ENCODE data around the gene SNIP1.
"Not testable (repeated sequence)": the region's sequence is repeated elsewhere in the genome, so short reads cannot be mapped to it uniquely, and the experiment has no call there.

The SNIP1 gene

DNA sequence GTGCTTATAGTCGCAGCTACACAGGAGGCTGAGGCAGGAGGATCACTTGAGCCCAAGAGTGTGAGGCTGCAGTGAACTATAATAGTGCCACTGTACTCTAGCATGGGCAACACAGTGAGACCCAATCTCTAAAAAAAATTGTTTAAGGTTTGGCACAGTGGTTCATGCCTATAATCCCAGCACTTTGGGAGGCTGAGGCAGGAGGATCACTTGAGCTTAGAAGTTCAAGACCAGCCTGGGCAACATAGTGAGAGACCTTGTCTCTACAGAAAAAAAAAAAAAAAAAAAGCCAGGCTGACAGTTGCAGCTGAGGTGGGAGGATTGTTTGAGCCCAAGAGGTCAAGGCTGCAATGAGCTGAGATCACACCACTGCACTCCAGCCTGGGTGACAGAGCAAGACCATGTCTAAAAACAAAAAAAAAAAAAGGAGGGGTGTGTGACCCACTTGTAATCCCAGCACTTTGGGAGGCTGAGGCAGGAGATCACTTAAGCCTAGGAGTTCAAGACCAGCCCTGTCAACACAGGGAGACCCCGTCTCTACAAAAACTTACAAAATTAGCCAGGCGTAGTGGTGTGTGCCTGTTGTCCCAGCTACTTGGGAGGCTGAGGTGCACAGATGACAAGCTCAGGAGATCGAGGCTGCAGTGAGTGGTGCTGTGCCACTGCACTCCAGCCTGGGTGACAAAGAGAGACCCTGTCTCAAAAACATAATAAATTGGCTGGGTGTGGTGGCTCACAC lies 21.5 kb downstream of the SNIP1 start:
- H3K4me1 ChIP-seq (ENCODE audit: control insufficient read depth, insufficient read depth, low read length, unreplicated experiment) = peaks cover 35% of the 10 kb centered on the region
- not testable (repeated sequence) for H3K79me2 ChIP-seq (ENCODE audit: control insufficient read depth, insufficient read depth, low read length, unreplicated experiment); H3K4me3 ChIP-seq (ENCODE audit: low read depth, low read length); H2AFZ ChIP-seq (ENCODE audit: low read length, unreplicated experiment); H3K27me3 ChIP-seq (ENCODE audit: insufficient read depth, low read length); H3K27ac ChIP-seq (ENCODE audit: low read depth, low read length); H3K36me3 ChIP-seq (ENCODE audit: insufficient read depth, low read length)

DNA sequence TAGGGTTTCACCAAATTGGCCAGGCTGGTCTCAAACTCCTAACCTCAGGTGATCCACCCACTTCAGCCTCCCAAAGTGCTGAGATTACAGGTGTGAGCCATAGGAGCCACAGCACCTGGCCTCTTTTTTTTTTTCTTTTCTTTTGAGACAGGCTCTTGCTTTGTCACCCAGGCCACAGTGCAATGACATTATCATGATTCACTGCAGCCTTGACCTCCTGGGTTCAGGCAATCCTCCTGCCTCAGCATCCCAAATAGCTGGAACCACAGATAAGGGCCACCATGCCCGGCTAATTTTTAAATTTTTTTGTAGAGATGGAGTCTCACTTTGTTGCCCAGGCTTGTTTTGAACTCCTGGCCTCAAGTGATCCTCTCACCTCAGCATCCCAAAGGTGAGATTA lies 24.2 kb downstream of the SNIP1 start:
- H3K27ac ChIP-seq (ENCODE audit: low read depth, low read length); H2AFZ ChIP-seq (ENCODE audit: low read length, unreplicated experiment); H3K4me3 ChIP-seq (ENCODE audit: low read depth, low read length); H3K36me3 ChIP-seq (ENCODE audit: insufficient read depth, low read length); H3K27me3 ChIP-seq (ENCODE audit: insufficient read depth, low read length); H3K79me2 ChIP-seq (ENCODE audit: control insufficient read depth, insufficient read depth, low read length, unreplicated experiment): not testable (repeated sequence)
- H3K4me1 ChIP-seq (ENCODE audit: control insufficient read depth, insufficient read depth, low read length, unreplicated experiment) = peaks cover 13% of the 10 kb centered on the region

- H3K36me3 ChIP-seq (ENCODE audit: insufficient read depth, low read length) = no peaks in the 10 kb centered on the region
- no peak overlapping the region for H3K27ac ChIP-seq (ENCODE audit: low read depth, low read length)
- no peak overlapping the region for H3K4me3 ChIP-seq (ENCODE audit: low read depth, low read length)
- H3K27me3 ChIP-seq (ENCODE audit: insufficient read depth, low read length) = no peaks in the 10 kb centered on the region
- H2AFZ ChIP-seq (ENCODE audit: low read length, unreplicated experiment) = no peak overlapping the region
- H3K4me1 ChIP-seq (ENCODE audit: control insufficient read depth, insufficient read depth, low read length, unreplicated experiment) = peaks cover 5% of the 10 kb centered on the region
- no peaks in the 10 kb centered on the region for H3K79me2 ChIP-seq (ENCODE audit: control insufficient read depth, insufficient read depth, low read length, unreplicated experiment)
Measured at GRCh38 chr1:37519613-37520012, 34.5 kb downstream of the SNIP1 start.

DNA sequence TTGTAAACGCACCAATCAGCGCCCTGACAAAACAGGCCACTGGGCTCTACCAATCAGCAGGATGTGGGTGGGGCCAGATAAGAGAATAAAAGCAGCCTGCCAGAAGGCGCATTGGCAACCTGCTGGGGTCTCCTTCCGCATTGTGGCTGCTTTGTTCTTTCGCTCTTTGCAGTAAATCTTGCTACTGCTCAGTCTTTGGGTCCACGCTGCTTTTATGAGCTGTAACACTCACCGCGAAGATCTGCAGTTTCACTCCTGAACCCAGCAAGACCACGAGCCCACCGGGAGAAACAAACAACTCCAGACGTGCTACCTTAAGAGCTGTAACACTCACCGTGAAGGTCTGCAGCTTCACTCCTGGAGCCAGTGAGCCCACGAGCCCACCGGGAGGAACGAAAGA lies 35.2 kb downstream of the SNIP1 start:
- not testable (repeated sequence) for H3K27me3 ChIP-seq (ENCODE audit: insufficient read depth, low read length); H3K4me1 ChIP-seq (ENCODE audit: control insufficient read depth, insufficient read depth, low read length, unreplicated experiment); H3K4me3 ChIP-seq (ENCODE audit: low read depth, low read length); H3K36me3 ChIP-seq (ENCODE audit: insufficient read depth, low read length); H2AFZ ChIP-seq (ENCODE audit: low read length, unreplicated experiment); H3K79me2 ChIP-seq (ENCODE audit: control insufficient read depth, insufficient read depth, low read length, unreplicated experiment); H3K27ac ChIP-seq (ENCODE audit: low read depth, low read length)

- H3K79me2 ChIP-seq (ENCODE audit: control insufficient read depth, insufficient read depth, low read length, unreplicated experiment) = peaks cover 13% of the 10 kb centered on the region
- H3K4me1 ChIP-seq (ENCODE audit: control insufficient read depth, insufficient read depth, low read length, unreplicated experiment); H2AFZ ChIP-seq (ENCODE audit: low read length, unreplicated experiment); H3K36me3 ChIP-seq (ENCODE audit: insufficient read depth, low read length); H3K4me3 ChIP-seq (ENCODE audit: low read depth, low read length); H3K27ac ChIP-seq (ENCODE audit: low read depth, low read length); H3K27me3 ChIP-seq (ENCODE audit: insufficient read depth, low read length): not testable (repeated sequence)
Measured at GRCh38 chr1:37518241-37518640, 35.9 kb downstream of the SNIP1 start.

- no peaks in the 10 kb centered on the region for H3K36me3 ChIP-seq (ENCODE audit: insufficient read depth, low read length)
Measured at GRCh38 chr1:37517569-37517968, 36.5 kb downstream of the SNIP1 start.

GRCh38 chr1:37515185-37516034 lies 38.7 kb downstream of the SNIP1 start:
- H3K79me2 ChIP-seq (ENCODE audit: control insufficient read depth, insufficient read depth, low read length, unreplicated experiment) = peaks cover 31% of the 10 kb centered on the region
- peaks cover 8% of the 10 kb centered on the region; the same call in 1 of the 2 replicates for H3K36me3 ChIP-seq (ENCODE audit: insufficient read depth, low read length)
- H2AFZ ChIP-seq (ENCODE audit: low read length, unreplicated experiment) = peak overlapping the region; percentile 82
- peak overlapping the region; percentile 79 for H3K27ac ChIP-seq (ENCODE audit: low read depth, low read length)
- no peaks in the 10 kb centered on the region for H3K27me3 ChIP-seq (ENCODE audit: insufficient read depth, low read length)
- H3K4me3 ChIP-seq (ENCODE audit: low read depth, low read length) = peak overlapping the region; percentile 95
- peaks cover 12% of the 10 kb centered on the region for H3K4me1 ChIP-seq (ENCODE audit: control insufficient read depth, insufficient read depth, low read length, unreplicated experiment)

More at GRCh38 chr1:37517569-37517968, 36.5 kb downstream of the SNIP1 start:
- Histone ChIP-seq H3K27ac (ENCODE audit: low read depth, low read length) (no peak overlapping the region), H3K4me3 (ENCODE audit: low read depth, low read length) (no peak overlapping the region), H3K79me2 (ENCODE audit: control insufficient read depth, insufficient read depth, low read length, unreplicated experiment) (peaks cover 20% of the 10 kb centered on the region), H2AFZ (ENCODE audit: low read length, unreplicated experiment) (no peak overlapping the region), H3K4me1 (ENCODE audit: control insufficient read depth, insufficient read depth, low read length, unreplicated experiment) (peaks cover 12% of the 10 kb centered on the region), H3K27me3 (ENCODE audit: insufficient read depth, low read length) (no peaks in the 10 kb centered on the region)

DNA sequence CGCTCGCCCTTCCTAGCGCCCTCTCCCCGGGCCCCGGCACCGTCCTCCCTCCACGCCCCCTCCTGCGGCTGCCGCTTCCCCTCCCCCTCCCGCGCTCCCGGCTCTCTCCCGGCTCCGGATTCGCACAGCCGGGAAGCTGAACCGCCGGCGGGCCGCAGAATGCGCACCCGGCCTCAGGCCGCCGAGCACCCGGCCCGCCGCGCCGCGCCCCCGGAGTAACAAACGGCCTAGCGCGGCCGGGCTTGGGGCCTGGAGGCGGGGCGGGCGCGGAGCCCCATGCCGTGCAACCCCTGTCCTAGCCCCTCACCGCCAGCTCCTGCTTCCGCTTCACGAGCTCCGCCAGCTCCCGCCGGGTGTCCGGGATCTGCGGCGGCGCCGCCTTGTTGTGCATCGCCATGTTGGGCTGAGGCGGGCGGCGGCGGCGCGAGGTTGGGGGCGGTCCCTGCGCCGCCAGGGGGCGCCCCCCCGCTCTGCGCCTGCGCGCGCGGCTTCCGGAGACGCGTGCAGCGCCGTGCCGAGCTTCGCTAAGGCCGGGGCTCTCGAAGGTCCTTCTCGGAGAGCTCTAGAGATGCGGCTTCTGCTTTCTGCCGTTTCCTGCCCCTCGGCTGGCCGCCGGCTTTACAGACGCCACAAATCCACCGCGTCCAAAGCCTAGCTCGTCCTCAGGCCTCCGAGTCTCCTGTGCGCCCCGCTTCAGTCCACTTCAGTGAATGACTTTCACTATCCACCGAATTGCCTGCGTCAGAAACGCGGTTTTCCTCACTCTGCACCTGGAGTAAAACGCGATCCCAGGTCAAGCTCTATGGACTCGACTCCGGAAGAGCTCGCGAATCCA lies 39.5 kb downstream of the SNIP1 start, which contains the start of gene MEAF6:
Gene MEAF6 (minus strand): TSS at position 417 of the 835 bp plus-strand sequence. CDS start 20 bp downstream, at position 397.
- H3K27ac ChIP-seq (ENCODE audit: low read depth, low read length) = peak within 1 kb of the TSS; percentile 79
- H3K27me3 ChIP-seq (ENCODE audit: insufficient read depth, low read length) = no peaks in the 10 kb centered on the region
- H3K79me2 ChIP-seq (ENCODE audit: control insufficient read depth, insufficient read depth, low read length, unreplicated experiment) = peaks cover 31% of the 10 kb centered on the region
- H3K4me1 ChIP-seq (ENCODE audit: control insufficient read depth, insufficient read depth, low read length, unreplicated experiment) = peaks cover 12% of the 10 kb centered on the region
- peaks cover 8% of the 10 kb centered on the region; the same call in 1 of the 2 replicates for H3K36me3 ChIP-seq (ENCODE audit: insufficient read depth, low read length)
- peak within 1 kb of the TSS; percentile 95 for H3K4me3 ChIP-seq (ENCODE audit: low read depth, low read length)
- peak within 1 kb of the TSS; percentile 96 for H2AFZ ChIP-seq (ENCODE audit: low read length, unreplicated experiment)

- H2AFZ ChIP-seq (ENCODE audit: low read length, unreplicated experiment) = peak overlapping the region; percentile 96
- H3K27me3 ChIP-seq (ENCODE audit: insufficient read depth, low read length) = no peaks in the 10 kb centered on the region
- peaks cover 31% of the 10 kb centered on the region for H3K79me2 ChIP-seq (ENCODE audit: control insufficient read depth, insufficient read depth, low read length, unreplicated experiment)
- no peak overlapping the region for H3K27ac ChIP-seq (ENCODE audit: low read depth, low read length)
- peak overlapping the region; percentile 95 for H3K4me3 ChIP-seq (ENCODE audit: low read depth, low read length)
- H3K4me1 ChIP-seq (ENCODE audit: control insufficient read depth, insufficient read depth, low read length, unreplicated experiment) = peaks cover 12% of the 10 kb centered on the region
- H3K36me3 ChIP-seq (ENCODE audit: insufficient read depth, low read length) = peaks cover 11% of the 10 kb centered on the region
Measured at GRCh38 chr1:37513795-37514349, 40.2 kb downstream of the SNIP1 start.

DNA sequence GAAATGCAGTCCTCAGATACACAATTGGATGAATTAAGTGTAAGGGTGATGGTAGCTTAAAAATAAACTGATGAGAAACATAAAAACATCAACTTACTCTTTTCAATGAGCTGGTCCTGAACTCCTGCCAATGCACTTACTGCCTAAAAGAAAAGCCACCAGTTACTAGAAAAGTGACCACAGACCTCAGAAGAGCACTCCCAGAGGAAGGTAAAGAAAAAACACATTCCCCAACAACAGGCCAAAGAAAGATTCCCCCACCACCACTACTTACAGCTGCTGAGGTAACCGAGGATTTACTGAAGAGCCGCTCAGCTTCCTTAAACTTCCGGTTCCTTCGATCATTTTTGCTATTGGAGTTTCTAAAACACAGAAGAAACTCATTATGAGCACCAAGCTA lies 44.9 kb downstream of the SNIP1 start:
- Histone ChIP-seq H3K4me3 (ENCODE audit: low read depth, low read length) (no peak overlapping the region), H3K4me1 (ENCODE audit: control insufficient read depth, insufficient read depth, low read length, unreplicated experiment) (peaks cover 7% of the 10 kb centered on the region), H3K27me3 (ENCODE audit: insufficient read depth, low read length) (no peaks in the 10 kb centered on the region), H3K79me2 (ENCODE audit: control insufficient read depth, insufficient read depth, low read length, unreplicated experiment) (peaks cover 33% of the 10 kb centered on the region), H3K36me3 (ENCODE audit: insufficient read depth, low read length) (peaks cover 20% of the 10 kb centered on the region), H3K27ac (ENCODE audit: low read depth, low read length) (no peak overlapping the region), H2AFZ (ENCODE audit: low read length, unreplicated experiment) (no peak overlapping the region)

Measured in ACC112 (cell line).